Gastroesophageal sphincter (tissue), 3 donors: ENCODE results near the gene RXRB.
"Not testable (repeated sequence)": the region's sequence is repeated elsewhere in the genome, so short reads cannot be mapped to it uniquely, and the experiment has no call there.

Experiments
- CTCF ChIP-seq, 4 experiments: fragments of 200-600 bp in 2 of 4; fragments of 450-650 bp in 2 of 4; sonication (generic) in 1 of 4; IDR thresholded peaks; one replicate each; pipeline ENCODE4 v1.5.1; 2017 to 2019; ENCODE audit warnings: antibody characterized with exemption in 4 of 4, mild to moderate bottlenecking in 2 of 4, moderate library complexity in 2 of 4
- EP300 ChIP-seq: sonication (generic); formaldehyde crosslinking; IDR thresholded peaks from one replicate; pipeline ENCODE4 v1.6.1; 2017; ENCODE audit warnings: antibody characterized with exemption, mild to moderate bottlenecking
- POLR2A ChIP-seq, 2 donors: fragments of 450-650 bp; IDR thresholded peaks; one replicate each; pipeline ENCODE4 v1.6.1; 2017; ENCODE audit warnings: antibody characterized with exemption in 2 of 2, mild to moderate bottlenecking in 2 of 2, moderate library complexity in 1 of 2
- POLR2AphosphoS5 ChIP-seq: sonication (generic); formaldehyde crosslinking; IDR thresholded peaks from one replicate; pipeline ENCODE4 v1.6.1; 2017; ENCODE audit warnings: antibody characterized with exemption

- TF ChIP-seq CTCF (IDR thresholded peaks at IDR 0.05); POLR2A (IDR thresholded peaks at IDR 0.05); EP300; POLR2AphosphoS5: not testable (repeated sequence)
Observed at GRCh38 chr6:33226503-33227120, 26.1 kb upstream of the RXRB start.
